Astrocyte of the spinal cord (primary cell): Measurements from ENCODE around the gene SURF1.
"Not testable (repeated sequence)": the region's sequence is repeated elsewhere in the genome, so short reads cannot be mapped to it uniquely, and the experiment has no call there.

Experiments used
- DNase-seq: peaks from one replicate; pipeline ENCODE4 v3.0.0; 2011; ENCODE audit warnings: low read depth, low spot score
- H3K4me3 ChIP-seq: 2 replicates; pipeline ENCODE4 v1.5.1; 2011; ENCODE audit warnings: low read depth, mild to moderate bottlenecking, low read length, moderate library complexity
- in situ Hi-C: cut with HindIII; loops from 2 replicates; pipeline ENCODE4 v1.10.0; 2017; ENCODE audit warnings: low sequenced_read_pairs
- TF ChIP-seq, protein P1 (sequence below): IDR thresholded peaks from 2 replicates; pipeline ENCODE4 v1.5.1; 2012; ENCODE audit warnings: low read depth, mild to moderate bottlenecking, low read length, inconsistent platforms

Gene SURF1

DNA sequence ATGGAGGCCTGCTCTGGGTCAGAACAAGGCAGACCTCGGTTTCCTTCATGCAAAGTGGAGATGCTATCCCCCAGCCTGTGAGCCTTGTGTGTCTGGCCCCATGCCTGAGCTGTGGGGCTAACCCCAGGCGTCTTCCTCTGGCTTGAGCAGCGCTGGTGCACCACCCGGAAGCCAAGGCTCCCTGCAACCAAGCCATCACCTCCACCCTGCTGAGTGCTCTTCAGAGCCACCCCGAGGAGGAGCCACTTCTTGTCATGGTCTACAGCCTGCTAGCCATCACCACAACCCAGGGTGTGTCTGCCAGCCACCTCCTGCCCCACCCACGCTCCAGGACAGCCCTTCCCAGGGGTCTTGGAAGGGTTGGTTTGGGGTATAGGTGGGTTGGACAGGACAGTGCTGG lies 45.3 kb upstream of the SURF1 start:
- H3K4me3 ChIP-seq = no peak overlapping the region
- DNase-seq = no peak
- TF ChIP-seq, protein P1, sequence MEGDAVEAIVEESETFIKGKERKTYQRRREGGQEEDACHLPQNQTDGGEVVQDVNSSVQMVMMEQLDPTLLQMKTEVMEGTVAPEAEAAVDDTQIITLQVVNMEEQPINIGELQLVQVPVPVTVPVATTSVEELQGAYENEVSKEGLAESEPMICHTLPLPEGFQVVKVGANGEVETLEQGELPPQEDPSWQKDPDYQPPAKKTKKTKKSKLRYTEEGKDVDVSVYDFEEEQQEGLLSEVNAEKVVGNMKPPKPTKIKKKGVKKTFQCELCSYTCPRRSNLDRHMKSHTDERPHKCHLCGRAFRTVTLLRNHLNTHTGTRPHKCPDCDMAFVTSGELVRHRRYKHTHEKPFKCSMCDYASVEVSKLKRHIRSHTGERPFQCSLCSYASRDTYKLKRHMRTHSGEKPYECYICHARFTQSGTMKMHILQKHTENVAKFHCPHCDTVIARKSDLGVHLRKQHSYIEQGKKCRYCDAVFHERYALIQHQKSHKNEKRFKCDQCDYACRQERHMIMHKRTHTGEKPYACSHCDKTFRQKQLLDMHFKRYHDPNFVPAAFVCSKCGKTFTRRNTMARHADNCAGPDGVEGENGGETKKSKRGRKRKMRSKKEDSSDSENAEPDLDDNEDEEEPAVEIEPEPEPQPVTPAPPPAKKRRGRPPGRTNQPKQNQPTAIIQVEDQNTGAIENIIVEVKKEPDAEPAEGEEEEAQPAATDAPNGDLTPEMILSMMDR = no peak
- in situ Hi-C loops = no loop called here

DNA sequence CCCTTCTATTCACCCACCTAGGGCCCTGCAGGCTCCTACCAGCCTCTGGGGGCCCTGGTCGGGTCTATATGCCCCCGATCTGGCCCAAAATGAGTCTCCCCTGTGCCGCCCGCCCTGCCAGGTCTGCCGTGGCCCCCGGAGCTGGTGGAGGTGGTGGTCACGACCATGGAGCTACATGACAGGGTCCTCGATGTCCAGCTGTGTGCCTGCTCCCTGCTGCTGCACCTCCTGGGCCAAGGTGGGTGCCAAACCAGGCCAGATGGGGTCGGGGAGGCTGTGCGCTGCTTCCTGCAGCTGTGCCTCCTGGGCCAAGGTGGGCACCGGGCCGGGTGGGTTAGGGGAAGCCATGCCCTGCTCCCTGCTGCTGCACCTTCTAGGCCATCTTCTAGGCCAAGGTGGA lies 44.0 kb upstream of the SURF1 start:
- H3K4me3 ChIP-seq = no peak overlapping the region
- no peak for DNase-seq

DNA sequence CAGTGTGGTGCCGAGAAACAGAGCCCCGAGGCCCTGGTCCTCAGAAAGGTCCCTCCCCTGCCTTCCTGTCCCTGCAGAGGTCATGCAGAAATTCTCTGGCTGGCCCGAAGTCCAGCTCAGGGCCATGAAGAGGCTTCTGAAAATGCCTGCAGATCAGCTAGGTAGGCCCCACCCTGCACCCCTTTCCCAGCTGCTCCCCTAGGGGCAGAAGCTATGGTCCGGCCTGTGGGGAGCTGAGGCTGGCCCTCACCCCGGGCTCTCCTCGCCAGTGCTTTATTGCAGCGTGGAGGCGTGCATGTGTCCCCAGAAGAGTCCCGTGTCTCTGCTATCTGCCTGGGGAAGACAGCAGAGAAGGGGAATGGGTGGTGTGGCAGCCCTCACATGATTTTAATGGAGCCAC lies 41.6 kb upstream of the SURF1 start:
- TF ChIP-seq, protein P1 = no peak
- no peak for DNase-seq
- H3K4me3 ChIP-seq = no peak overlapping the region
- in situ Hi-C loops = no loop called here

More for the DNA sequence above, 44.0 kb upstream of the SURF1 start:
- in situ Hi-C loops = no loop called here
- TF ChIP-seq, protein P1 = no peak

DNA sequence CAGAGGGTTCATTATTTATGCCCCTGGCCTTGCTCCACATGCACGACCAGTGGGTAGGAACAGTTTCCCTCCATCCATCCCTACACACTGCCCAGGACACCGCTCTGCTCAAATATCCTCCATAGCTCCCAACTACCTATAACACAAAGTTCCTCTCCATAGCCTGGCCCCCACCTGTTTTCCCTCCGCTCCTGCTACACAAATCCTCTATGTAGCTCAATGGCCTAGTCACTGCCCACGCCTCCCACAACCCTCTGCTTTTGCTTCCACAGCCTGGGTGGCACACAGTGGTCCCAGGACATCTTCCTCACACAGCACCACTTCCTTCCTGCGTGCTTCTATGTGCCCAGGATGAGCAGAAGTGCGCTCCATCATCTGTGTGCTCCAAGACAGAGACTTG lies 41.1 kb upstream of the SURF1 start:
- DNase-seq = no peak
- TF ChIP-seq, protein P1 = no peak
- in situ Hi-C loops = no loop called here
- H3K4me3 ChIP-seq = no peak overlapping the region

DNA sequence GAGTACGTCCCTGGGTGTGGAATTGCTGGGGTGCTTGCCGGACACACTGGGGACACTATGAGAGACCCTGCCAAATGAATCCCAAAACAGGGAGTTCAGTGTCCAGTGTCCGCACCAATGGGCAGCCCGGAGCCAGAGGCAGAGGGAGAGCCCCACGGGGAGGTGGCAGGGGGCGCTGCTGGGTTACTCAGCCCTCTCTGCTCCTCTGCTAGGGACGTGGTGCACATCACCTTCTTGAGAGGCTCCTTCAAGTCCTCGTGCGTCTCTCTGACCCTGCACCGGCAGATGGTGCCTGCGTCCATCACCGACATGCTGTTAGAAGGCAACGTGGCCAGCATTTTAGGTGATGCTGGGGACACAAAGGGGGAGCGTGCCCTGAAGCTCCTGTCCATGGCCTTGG lies 40.7 kb upstream of the SURF1 start:
- in situ Hi-C loops = no loop called here
- TF ChIP-seq, protein P1 = peak; percentile 46
- no peak overlapping the region for H3K4me3 ChIP-seq
- DNase-seq = peak; percentile 3

DNA sequence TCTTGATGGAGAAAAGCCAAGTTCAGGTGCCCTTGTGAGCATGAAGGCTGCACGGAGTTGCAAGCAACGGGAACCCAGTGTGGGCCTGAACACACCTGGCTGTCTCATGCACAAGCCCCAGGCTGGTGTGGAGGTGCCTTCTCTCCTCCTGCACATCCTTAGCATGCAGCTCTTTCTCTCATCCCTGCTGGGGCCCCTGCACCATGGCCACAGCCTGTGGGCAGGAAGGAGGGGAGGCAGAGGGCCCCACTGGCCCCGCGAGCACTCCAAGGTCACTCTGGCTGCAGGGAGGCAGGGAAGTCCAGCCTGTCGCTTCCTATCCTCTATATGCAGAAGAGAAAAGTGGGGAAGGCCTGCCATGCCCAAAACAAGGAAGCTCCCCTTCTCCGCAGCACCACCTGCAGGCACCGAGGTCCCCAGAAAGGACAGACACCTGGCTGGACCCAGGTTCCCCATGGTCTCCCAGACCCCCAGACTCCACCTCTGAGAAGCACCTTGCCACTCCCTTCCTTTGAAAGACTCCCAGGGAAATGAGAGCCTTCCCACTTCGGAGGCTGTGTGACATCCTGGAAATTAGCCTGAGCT lies 38.5 kb upstream of the SURF1 start:
- in situ Hi-C loops = no loop called here
- no peak for DNase-seq
- TF ChIP-seq, protein P1 = no peak
- no peak overlapping the region for H3K4me3 ChIP-seq

DNA sequence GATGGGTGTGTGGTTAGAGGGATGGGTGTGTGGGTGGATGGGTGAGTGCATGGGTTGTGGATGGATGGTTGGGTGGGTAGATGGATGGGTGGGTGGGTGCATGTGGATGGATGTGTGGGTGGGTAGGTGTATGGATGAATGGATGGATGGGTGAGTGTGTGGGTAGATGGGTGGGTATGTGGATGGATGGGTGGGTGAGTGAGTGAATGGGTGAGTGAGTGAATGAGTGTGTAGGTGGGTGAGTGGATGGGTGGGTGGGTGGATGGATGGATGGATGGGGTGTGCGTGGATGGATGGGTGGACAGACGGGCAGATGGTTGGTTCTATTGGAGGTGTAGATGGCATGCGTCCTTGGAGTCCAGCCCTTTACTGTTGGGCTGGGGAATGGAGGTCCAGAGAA lies 37.1 kb upstream of the SURF1 start:
- H3K4me3 ChIP-seq = no peak overlapping the region
- in situ Hi-C loops = no loop called here
- TF ChIP-seq, protein P1 = no peak
- no peak for DNase-seq

DNA sequence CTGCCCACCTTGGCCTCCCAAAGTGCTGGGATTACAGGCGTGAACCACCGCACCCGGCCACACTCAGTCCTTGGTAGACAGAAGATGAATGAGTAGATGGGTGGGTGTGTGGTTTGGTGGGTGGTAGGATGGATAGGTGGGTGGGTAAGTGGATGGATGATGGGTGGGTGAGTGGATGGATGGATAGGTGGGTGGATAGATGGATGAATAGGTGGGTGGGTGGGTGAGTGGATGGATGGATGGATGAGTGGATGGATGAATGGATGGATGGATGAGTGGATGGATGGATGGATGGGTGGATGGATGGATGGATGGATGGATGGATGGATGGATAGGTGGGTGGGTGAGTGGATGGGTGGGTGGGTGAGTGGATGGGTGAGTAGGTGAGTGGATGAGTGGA lies 36.0 kb upstream of the SURF1 start:
- H3K4me3 ChIP-seq, DNase-seq, in situ Hi-C loops: not testable (repeated sequence)

DNA sequence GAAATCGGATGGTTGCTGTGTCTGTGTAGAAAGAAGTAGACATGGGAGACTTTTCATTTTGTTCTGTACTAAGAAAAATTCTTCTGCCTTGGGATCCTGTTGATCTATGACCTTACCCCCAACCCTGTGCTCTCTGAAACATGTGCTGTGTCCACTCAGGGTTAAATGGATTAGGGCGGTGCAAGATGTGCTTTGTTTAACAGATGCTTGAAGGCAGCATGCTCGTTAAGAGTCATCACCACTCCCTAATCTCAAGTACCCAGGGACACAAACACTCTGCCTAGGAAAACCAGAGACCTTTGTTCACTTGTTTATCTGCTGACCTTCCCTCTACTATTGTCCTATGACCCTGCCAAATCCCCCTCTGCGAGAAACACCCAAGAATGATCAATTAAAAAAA lies 35.2 kb upstream of the SURF1 start:
- in situ Hi-C loops, DNase-seq, H3K4me3 ChIP-seq: not testable (repeated sequence)
